Right renal pelvis (tissue), 4 donors: ENCODE measurements around the gene HMGN1. TPM values are rescaled to one million over a fixed set of nuclear protein-coding genes. Genes with fewer than 3 reads are reported as not detected.
A peak's percentile ranks its signal among the peaks of the same experiment; 100 is the strongest.
"Not testable (repeated sequence)": the region's sequence is repeated elsewhere in the genome, so short reads cannot be mapped to it uniquely, and the experiment has no call there.

ENCODE experiments used
- DNase-seq, 4 donors: peaks; one replicate each; pipeline ENCODE4 v3.0.0-alpha.2; 2013; ENCODE audit warnings: low read depth in 4 of 4, low spot score in 3 of 4, missing footprints in 1 of 4
- polyA plus RNA-seq, 4 donors: library from polyadenylated mRNA; unstranded; fragments of 120-200 nt; gene quantifications; one replicate each; pipeline ENCODE4 v1.2.1, GENCODE V29; 2013; ENCODE audit not compliant: insufficient read length in 4 of 4

The HMGN1 gene
- polyA plus RNA-seq, 4 donors: 640 to 776 (median 771) TPM

DNA sequence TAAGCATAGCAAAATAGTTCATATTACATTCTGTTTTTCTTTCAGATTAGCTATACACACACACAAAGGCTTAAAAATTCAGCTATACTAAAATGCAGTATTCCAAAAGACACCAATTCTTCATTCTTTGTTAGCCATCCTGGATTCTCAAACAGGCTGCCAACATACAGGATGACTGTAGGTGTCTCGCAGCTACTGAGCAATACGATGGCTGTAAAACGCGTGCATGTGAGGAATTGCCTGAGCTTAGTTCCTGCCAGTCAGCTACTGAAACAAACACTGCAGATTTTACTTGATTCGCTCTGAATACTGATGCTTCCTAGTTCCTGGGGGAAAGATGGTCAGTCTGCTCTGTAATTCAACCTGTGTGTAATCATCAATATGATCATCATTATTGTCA lies 24.7 kb upstream of the HMGN1 start:
- no peak for DNase-seq

- not testable (repeated sequence) for DNase-seq
Measured at GRCh38 chr21:39369896-39370288, 21.0 kb upstream of the HMGN1 start.

- no peak for DNase-seq
Measured at GRCh38 chr21:39367783-39368182, 18.9 kb upstream of the HMGN1 start.

- no peak for DNase-seq
Measured at GRCh38 chr21:39366563-39366962, 17.7 kb upstream of the HMGN1 start.

DNA sequence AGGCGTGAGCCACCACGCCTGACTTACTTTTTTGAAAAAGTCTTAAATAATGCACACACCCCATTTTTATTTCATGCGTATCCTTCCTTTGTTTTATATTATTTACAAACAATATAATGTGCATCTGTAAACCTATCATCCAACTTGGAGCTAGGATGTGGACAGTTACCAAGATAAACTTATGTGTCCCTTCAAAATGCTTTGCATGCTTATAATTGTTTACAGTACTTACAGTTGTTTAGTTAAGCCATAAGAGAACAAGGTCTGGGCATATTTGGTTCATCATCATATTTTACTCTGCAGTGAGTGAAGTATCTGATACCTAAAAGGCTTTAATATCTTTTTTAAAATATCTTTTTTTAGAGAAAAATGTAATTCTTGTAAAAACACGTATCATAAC lies 16.1 kb upstream of the HMGN1 start:
- DNase-seq: no peak

- no peak for DNase-seq
Measured at GRCh38 chr21:39363607-39364555, 15.0 kb upstream of the HMGN1 start.

DNA sequence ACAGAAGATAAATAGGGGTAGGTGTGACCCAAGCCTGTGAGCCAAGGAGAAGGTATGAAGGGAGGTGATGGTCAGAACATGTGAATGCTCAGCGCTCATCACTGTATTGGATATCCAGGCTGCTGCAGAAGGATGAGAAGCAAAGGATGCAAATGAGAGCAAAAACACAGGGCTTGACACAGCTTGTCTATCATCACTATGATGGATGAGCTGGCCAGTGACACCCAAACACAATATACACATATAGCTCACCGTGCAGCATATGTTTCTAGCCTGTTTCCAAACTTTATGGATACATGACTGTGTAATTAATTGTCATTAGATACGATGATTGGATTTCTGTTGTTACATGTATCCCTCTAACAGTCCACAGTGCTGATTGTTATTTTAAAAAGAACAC lies 13.8 kb upstream of the HMGN1 start:
- DNase-seq: no peak

GRCh38 chr21:39359382-39359781 lies 10.5 kb upstream of the HMGN1 start:
- no peak for DNase-seq

GRCh38 chr21:39353295-39353694 lies 4.4 kb upstream of the HMGN1 start:
- no peak for DNase-seq

- no peak for DNase-seq
Measured at GRCh38 chr21:39350094-39351005, 1.5 kb upstream of the HMGN1 start.

GRCh38 chr21:39349211-39350093 lies 564 bp upstream of the HMGN1 start:
- DNase-seq: peak; percentile 95 to 96 (median 95)

DNA sequence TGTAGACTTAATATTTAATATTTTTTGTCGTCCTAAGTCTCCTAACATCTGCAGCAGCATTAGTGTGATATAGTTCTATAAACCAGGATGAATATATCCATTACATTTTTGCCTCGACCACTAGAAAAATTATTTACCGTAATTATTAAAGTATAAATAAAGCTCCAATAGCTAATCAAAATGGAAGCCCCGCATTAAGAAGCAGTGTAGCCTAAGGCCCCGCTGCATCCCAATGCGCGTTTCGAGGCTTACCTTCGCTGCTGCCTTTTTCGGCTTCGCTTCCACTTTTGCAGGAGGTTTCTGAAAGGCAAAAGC lies 891 bp downstream of the HMGN1 start:
- DNase-seq: no peak

DNA sequence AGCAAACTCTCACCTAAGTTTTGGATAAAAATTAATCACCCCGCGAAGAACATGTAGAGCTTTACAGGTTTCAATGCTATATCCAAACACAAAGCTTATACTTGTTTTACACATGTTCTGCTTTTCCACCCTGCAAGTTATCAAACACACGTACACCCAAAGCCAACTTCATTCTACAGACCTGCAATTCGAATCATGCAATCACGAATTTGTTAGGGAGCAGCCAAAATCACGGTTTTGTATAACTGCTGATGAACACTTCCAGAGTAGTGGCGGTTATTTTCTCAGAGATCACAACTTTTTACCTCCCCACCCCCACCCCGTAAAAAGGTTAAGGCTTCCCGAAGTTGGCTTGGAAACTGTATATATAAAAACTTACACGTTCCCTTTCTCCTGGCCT lies 1.4 kb downstream of the HMGN1 start:
- no peak for DNase-seq

DNA sequence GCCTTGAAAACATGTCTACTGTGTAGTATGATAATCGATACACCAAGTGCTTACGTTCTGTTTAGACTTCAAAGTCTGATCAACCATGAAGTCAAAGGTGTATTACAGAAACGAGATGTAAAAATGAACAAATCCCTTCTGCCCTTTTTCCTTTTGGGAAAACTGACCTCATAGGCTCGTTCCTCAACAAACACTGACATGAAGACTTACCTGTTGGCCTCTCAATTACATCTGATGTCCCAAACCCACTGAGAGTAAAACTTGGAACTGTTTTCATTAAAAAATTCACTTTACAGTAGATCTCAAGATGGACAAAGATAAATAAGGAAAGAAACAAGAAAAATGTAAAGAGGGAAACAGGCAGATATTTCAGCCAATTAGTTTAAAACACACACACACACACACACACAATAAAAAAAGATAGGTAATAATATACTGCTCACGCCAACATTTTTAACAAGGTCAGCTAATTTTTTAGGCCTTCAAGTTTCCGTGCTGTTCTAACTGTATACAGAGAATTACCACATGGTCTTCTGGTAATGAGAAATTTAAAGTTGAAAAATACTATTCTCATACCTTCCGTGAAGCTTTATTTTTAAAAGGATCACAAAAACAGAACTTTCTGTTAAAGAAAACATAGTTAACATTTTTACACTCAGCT lies 2.1 kb downstream of the HMGN1 start:
- no peak for DNase-seq

DNA sequence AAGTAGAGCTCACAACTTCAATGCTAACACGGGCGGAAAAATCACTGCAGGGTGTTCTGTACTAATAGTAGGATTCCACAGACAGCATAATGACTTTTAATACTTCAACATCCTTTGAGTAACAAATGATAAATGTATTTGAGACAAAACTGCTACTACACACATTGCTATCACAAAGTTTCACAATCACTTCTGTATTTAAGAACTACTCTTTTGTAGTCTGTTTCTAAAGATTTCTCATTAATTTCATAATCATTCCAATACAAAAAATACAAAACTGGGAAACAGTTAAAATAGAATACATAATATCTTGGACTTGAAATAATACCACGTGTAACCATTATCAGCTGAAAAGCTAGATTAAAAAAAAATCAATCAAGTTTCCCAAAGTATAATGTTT lies 2.7 kb downstream of the HMGN1 start:
- no peak for DNase-seq

DNA sequence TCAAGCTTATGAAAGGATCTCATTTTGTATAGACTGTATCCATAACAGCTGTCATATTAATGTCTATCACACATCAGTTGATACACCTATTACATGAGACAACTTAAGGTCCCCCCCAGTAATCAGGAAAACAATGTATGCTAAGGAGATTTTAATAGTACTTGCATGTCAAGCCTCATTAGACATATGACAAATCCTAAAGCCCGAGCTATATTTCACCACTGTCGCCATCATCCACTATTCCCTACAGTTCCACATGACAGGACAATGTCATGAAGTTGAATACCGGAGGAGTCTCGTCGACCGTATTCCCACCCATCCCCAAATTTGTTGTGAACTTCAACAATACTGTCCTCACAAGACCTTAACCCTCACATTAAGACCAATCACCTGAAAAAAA lies 3.4 kb downstream of the HMGN1 start:
- DNase-seq: no peak

- DNase-seq: no peak
Measured at GRCh38 chr21:39344848-39345247, 4.0 kb downstream of the HMGN1 start.

DNA sequence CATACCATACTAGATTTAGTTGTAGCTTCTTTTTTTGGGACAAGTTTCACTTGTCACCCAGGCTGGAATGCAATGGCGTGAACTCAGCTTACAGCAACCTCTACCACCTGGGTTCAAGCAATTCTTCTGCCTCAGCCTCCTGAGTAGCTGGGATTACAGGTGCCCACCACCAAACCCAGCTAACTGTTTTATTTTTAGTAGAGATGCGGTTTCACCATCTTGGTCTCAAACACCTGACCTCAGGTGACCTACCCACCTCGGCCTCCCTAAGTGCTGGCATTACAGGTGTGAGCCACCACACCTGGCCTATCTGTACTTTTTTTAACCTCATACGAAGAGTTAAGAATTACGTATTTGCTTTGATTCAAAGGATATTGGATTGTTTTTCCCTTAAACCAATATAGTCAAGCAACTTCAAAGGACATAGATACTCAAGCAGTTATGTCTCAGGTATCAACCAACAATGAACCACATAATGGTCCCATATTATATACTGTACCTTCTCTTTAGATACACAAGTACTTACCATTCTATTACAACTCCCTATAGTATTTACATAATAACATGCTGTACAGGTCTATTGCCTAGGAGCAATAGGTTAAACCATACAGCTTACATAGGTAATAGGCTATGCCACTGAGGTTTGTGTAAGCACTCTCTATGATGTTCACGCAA lies 7.5 kb downstream of the HMGN1 start:
- DNase-seq: no peak

DNA sequence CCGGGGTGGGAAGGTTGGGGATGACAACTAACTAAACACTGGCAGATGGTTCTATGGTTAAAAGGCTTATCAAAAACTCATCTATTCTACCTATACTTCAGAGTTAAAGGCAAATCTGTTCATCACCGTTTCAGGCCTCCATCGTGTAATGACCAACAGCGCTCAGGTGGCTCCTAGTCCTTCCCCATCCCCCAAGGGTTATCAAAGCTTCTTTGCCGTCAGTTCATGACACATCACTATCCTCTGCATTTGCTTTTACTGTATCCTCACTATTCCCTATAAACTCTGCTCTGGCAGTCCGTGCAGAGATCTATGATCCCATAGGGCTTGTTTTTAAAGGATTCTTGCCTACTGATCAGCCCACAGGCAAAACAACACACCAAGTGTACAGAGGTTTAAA lies 8.2 kb downstream of the HMGN1 start:
- no peak for DNase-seq

- no peak for DNase-seq
Measured at GRCh38 chr21:39339231-39339630, 9.7 kb downstream of the HMGN1 start.
